NCI-H1694 treated with DMSO at 0.1 percent for 48 hours (cell line): Measurements from ENCODE around the gene RUNX1.

Experiments
- DNase-seq: peaks from one replicate; lab custom pipeline; 2025; lab: John Stamatoyannopoulos, UW

Gene RUNX1

DNA sequence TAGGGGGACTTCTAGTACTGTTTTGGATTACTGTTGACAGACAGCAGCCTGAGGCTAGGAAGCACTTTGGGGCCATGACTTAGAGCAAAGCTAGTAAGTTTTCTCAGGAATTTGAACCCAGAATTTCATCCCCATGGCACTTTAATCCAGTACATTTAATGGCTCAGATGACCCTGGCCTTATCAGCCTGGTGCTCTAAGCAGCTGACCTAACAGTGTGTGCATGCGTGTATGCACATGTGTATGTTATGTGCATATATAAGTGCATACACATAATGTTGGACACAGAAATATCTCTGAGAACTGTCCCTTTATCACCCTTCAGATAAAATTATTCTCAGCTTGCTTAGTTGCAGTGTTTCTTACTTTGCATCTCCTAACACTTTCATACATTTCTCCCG lies 265.3 kb downstream of the RUNX1 start:
- DNase-seq, result no peak

GRCh38 chr21:34782506-34783360 lies 266.4 kb downstream of the RUNX1 start:
- no peak for DNase-seq

DNA sequence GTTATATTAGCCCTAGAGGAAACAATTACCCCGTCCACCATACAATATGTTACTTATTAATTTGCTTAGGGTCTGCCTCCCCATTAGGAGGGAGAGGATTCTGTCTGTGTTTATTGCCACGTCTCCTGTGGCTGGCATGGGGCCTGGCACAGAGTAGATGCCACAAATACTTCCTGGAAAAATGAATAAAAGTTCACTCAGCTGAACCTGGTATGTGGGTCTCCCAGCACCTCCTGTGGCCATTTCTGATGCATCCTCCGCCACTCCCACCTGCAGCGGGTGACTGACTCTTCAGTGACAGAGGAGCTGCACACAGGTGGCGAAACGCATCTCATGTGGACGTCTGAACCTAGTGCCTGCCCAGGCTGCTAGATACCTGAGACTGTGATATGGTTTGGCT lies 267.6 kb downstream of the RUNX1 start:
- no peak for DNase-seq

DNA sequence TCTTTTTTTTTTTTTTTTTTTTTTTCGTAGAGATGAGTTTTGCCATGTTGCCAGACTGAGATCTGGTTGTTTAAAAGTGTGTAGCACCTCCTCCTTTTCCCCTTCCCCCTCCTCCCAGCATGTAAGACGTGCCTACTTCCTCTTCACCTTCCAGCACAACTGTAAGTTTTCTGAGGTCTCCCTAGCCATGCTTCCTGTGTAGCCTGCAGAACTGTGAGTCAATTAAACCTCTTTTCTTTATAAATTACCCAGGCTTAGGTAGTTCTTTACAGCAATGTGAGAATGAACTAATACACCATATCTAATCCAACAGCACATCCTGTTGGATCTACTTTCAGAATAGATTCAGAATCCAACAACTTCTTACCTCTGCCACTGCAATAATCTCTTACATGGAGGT lies 269.2 kb downstream of the RUNX1 start:
- no peak for DNase-seq

- DNase-seq, result no peak
Measured at GRCh38 chr21:34775793-34776192, 273.3 kb downstream of the RUNX1 start.

DNA sequence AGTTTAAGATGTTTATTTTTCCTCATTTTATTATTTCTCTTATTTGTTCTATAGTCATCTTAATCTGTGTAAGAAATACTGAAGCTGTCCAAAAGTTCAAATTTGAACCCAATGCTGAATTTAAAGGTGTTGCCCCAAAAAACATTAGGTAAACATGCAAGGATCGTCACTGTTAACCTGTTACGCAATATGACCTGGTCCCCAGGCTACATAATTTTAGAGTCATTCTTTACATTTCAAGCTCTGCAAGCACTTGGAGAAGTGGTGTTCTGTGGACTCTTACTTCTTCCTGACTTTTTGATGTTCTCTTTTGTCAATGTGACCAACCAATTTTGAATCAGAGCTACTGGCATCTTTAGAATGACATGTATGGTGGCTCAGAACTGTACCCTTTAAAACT lies 274.4 kb downstream of the RUNX1 start:
- DNase-seq, result no peak

GRCh38 chr21:34771512-34772028 lies 277.5 kb downstream of the RUNX1 start:
- DNase-seq, result no peak

- no peak for DNase-seq
Measured at GRCh38 chr21:34770576-34770975, 278.5 kb downstream of the RUNX1 start.

DNA sequence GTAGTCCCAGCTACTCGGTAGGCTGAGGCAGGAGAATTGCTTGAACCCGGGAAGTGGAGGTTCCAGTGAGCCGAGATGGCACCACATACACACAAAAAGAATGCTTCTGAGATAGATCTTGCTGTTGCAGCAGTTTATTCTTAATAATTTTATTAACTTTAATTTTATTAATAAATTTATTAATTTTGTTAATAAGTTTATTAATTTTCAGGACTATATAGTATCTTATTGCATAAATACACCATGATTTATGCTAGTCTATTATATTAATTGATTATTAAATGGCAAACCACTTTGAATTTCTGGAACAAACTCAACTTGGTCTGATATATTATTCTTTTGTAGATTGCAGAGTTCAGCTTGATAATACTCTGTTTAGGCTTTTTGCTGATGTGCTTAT lies 280.8 kb downstream of the RUNX1 start:
- DNase-seq, result no peak

GRCh38 chr21:34766862-34767261 lies 282.2 kb downstream of the RUNX1 start:
- no peak for DNase-seq

DNA sequence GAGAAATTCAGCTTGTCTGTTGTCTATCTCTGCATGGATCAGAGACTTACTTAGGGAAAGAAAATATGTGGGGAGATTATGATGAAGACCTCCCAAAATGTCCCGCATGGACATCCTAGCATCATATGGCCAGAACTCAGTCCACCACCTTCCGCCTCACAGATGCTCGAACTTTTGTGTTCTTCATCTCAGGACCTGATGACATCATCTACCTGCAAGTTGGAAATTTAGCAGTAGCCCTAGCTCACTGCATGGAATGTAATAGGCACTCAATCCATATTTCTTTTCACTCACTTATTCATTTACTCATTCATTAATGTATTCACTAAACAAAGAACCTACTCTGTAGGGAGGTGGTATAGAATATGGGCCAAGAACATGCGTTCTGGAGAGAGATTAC lies 283.5 kb downstream of the RUNX1 start:
- DNase-seq, result no peak

GRCh38 chr21:34764715-34765284 lies 284.3 kb downstream of the RUNX1 start:
- DNase-seq, result no peak

DNA sequence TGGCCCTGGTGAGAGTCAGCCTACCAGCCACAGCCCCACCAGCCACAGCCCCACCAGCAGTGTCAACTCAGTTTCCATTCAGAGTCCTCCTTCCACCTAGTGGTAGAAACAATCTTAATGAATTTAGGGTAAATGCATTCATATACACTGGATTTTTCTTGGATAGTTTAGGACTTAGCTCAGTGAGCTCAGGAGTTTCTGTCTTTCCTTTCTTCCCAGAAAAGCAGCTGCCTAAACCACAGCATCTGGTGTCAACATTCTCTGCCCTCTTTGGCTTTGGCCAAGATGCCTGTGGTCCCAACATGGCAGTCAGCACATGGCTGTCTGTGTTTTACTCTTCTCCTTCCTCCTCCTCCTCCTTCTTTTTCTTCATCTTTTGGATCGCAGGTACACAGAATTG lies 286.3 kb downstream of the RUNX1 start:
- no peak for DNase-seq

DNA sequence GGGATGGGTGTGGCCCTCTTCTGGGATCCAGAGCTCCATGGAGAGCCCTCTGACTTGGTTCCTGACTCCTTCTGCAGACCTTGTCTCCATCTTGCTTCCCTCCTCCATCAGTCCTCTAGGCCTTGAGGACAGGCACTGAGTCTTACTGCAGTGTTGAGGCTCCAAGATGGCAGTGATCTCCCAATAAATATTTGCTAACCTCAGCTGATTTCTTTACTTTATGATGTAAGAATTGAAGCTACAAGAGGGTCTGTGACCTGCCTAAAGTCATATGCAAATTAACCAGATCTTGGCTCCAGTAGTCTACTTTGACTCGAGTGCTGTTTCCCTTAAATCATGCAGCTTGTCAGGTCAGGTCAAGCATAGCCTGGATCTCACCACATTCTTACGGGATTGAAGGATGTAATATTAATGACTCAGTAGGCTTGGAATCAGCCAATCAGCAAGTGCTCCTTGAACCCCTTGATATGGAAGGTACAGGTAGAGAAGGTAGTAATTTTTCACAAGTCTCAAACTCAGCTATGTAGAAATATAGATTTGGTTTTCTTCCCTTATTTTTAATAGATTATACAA lies 287.3 kb downstream of the RUNX1 start:
- no peak for DNase-seq

DNA sequence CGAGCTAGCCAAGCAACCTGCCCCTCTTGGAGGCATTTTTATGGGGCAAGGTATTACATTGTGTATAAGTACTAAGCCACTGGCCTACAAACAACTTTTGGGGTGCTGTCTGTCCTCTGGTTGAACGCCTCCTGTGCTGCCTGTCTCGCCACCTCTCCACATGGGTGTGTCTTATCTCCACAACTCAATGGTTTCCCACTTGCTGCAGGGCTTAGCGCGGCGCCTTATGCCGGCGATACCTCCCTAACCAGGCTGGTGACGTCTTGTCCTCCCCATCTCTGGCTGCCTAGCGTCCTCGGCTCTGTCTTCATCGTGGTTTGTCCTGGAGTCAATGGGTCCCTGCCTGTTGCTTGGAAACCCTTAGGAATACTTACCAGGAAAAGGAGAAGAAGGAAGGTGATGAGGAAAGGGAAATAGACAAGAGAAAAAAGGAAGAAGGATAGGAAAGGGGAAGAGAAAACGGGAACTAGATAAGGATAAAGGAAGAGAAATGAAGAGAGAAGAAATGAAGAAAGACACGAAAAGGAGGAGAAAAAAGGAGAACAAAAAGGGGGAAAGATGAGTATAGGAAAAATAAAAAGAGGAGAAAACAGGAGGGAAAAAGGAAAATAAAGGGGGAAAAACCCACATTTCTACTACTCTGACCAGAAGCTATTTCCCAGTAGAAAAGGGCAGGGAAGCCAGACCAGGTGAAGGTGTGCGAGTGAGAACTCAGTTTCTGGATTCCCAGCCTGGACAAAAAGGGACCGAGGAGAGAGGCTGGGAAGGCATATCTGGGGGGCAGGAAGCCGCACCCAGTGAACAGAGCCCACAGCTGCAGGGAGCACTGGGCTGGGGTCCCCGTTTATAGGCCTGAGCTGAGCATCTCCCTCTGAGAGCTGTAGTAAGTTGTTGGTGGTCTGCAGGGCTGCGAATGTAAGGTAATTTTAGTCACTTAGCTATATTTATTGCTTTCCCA lies 294.1 kb downstream of the RUNX1 start:
- no peak for DNase-seq

DNA sequence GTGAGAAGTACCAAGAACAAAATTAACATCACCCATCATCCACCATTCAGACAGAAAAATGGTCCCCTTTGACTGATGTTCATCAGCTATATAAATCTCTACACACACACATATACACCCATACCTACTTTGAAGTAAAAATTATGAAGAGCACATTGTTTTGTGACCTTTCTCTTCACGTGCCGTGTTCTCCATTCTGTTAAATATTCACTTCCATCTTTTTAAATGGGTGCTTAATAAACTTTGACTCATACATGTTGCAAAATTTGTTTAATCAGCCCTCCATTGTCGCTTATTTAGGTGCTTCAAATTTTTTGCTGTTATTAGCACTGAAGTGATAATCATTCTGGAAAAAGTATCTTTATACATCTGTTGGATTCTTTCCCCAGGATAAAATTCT lies 300.2 kb downstream of the RUNX1 start:
- no peak for DNase-seq

DNA sequence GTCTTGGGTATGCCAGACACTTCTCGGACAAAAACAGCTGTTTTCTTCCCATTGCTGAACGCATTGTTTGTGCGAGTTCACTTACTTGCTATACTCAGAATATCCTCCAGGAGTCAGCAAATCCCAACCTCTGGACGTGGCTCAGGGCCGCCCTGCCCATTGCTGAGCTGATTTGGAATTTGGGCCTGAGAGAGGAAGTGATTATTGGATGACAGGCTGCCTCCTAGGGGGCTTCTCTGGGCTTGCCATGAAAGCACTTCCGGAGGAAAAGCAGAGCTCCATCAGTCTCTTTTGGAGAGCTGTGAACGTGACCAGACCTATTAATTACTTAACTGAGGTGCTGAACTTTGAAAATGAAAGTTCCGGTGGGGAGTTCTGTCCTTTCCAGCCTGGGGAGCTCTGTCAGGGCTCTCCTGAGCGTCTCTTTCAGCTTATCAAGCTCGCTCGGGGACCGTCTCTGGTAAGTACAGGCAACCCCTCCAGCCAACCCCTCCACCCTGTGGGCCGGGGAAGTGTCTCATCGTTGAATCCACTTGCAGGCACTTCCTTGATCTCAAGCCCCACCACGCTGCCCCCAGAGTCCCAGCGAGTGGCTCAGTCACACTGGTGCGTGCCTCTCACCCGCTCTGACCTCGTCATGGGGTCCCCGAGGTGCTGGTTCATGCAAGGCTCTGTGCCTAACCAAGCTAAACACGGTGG lies 303.4 kb downstream of the RUNX1 start:
- peak; percentile 83 for DNase-seq

- DNase-seq, result no peak
Measured at GRCh38 chr21:34744801-34745200, 304.3 kb downstream of the RUNX1 start.

DNA sequence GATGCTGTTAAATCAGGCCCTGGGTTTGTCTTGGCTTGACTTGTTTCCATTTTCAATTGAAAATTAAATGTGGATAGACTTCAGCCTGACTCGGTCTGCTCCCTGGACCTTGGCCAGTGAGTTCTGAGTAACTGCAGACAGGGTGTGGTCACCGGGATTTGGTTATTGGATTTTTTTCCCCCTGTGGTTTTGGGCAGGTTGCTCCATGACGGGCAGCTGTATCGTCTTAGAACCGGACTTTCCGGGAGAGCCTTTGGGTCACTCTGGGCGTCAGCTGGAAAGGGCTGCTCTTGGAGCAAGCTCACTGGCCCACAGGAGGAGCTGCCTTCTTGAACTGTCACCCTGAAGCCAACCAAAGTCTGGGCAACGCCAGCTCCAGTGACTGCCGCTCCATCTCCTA lies 305.3 kb downstream of the RUNX1 start:
- DNase-seq, result no peak

- no peak for DNase-seq
Measured at GRCh38 chr21:34743285-34743684, 305.8 kb downstream of the RUNX1 start.

DNA sequence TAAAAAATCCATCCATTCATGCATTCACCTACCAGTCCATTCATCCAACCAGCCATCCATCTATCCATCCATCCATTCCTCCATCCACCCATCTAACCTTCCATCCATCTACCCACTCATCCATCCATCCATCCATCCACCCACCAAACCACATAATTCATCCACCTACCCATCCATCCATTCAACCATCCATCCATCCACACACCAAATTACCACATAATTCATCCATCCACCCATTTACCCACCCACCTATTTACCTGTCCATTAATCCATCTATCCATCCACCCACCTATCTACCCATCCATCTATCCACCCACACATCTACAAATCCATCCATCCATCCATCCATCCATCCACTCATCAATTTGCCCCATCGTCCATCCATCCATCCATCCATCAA lies 308.9 kb downstream of the RUNX1 start:
- no peak for DNase-seq
